RKO (cell line): ENCODE data around the gene PRPF39.
"Not testable (repeated sequence)": the region's sequence is repeated elsewhere in the genome, so short reads cannot be mapped to it uniquely, and the experiment has no call there.

Source experiments
- DNase-seq: peaks from one replicate; pipeline ENCODE4 v3.0.0-alpha.2; 2016; ENCODE audit warnings: low spot score

Gene PRPF39

GRCh38 chr14:45083976-45084722 lies at the start of gene PRPF39:
PRPF39 (plus strand) TSS chr14:45084116; CDS start chr14:45095240, 11,124 bp downstream.
- DNase-seq: peak; percentile 93

DNA sequence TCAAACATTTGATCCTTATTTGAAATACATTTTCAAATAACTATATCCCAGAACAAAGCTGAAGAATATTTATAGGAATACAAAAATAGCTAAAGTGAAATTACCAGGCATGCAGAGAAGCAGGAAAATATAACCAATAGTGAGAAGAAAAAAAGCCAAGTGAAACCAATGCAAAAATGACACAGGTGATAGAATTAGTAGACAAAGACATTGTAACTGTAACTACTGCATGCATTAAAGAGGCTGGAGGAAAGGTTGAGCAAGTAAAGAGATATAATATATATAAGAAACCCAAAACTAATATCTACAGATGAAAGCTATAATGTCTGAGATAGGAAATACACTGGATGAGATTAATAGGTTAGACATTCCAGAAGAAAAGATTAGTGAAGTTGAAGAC lies 49.2 kb upstream of the PRPF39 start:
- no peak for DNase-seq

- no peak for DNase-seq
These were observed 45.7 kb upstream of the PRPF39 start for GRCh38 chr14:45038256-45038655.

DNA sequence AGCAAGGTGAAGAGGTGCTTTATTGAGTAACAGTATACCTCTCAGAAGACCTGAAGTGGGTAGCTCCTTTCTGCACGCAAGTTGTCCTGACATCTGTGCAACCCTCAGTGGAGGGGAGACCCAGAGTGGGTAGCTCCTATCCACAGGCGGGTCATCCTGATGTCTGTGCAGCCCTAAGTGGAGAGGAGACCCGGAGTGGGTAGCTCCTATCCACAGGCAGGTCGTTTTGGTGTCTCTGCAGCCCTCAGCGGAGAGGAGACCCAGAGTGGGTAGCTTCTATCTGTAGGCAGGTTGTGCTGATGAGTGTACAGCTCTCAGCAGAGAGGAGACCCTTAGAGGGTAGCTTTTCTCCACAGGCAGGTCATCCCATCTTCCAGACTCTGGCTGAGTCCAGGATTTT lies 45.1 kb upstream of the PRPF39 start:
- DNase-seq: no peak

- no peak for DNase-seq
These were observed 44.5 kb upstream of the PRPF39 start for GRCh38 chr14:45039390-45039789.

DNA sequence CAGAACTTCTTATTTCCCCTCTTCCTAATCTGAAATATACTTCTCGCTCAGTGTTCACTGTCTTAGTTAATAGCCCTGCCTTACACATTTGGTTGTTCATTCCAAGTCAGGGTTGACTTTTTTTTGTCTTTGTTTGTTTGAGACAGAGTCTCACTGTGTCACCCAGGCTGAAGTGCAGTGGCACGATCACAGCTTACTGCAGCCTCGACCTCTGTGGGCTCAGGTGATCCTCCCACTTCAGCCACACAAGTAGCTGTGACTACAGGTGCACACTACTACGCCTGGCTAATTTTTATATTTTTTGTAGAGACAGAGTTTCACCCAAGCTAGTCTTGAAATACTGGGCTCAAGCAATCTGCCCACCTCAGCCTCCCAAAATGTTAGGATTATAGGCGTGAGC lies 42.3 kb upstream of the PRPF39 start:
- DNase-seq: no peak

DNA sequence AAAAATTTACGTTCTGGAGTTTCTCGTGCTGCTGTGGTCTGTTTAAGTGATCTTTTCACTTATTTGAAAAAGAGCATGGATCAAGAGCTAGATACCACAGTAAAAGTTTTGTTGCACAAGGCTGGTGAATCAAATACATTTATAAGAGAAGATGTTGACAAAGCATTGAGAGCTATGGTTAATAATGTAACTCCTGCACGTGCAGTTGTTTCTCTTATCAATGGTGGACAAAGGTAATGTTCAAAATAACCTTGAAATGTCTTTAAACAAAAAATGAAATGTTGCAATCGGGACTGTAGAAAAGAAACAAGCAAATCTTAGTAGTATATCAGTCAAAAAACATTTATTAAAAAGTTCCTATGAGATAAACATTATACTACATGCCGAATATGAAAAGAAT lies 39.3 kb upstream of the PRPF39 start:
- no peak for DNase-seq

DNA sequence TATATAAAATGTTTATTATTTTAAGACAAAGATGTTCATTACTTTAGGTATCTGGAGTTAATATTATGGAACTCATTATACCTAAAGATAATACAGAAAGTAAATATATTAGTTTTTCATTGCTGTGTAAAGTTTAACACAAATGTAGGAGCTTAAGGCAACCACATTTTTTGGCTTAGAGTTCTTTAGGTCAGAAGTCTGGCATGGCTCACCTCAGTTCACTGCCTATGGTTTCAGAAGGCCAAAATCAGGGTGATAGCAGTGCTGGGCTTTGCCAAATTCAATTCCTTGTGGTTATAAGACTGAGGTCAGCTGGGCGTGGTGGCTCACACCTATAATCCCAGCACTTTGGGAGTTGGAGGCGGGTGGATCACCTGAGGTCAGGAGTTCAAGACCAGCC lies 35.5 kb upstream of the PRPF39 start:
- DNase-seq: no peak

GRCh38 chr14:45051180-45051579 lies 32.7 kb upstream of the PRPF39 start:
- DNase-seq: no peak

DNA sequence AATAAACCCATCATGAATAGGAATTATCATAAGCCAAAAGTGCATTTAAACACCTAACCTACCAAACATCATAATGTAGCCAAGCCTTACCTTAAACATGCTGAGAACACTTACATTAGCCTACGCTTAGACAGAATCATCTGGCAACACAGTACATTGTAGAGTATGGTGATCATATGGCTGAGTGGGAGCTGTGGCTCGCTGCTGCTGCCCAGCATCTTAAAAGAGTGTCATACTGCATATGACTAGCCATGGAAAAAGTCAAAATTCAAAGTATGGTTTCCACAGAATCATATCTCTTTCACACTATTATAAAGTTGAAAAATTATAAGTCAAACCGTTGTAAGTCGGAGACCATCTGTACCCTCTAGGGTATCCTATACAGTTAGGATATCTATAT lies 32.0 kb upstream of the PRPF39 start:
- DNase-seq: no peak

DNA sequence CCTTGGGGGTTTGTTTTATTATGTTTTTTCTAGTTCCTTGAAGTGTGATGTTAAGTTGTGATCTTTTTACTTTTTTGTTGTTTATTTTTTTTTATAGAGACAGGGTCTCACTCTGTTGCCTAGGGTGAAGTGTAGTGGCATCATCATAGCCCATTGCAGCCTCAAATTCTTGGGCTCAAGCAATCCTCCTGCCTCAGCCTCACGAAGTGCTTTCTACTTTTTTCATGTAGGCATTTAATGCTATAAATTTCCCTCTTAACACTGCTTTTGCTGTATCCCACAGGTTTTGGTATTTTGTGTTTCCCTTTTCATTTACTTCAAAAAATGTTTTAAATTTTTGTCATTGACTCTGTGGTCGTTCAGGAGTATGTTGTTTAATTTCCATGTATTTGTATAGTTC lies 26.6 kb upstream of the PRPF39 start:
- DNase-seq: no peak

- no peak for DNase-seq
These were observed 26.0 kb upstream of the PRPF39 start for GRCh38 chr14:45057881-45058364.

DNA sequence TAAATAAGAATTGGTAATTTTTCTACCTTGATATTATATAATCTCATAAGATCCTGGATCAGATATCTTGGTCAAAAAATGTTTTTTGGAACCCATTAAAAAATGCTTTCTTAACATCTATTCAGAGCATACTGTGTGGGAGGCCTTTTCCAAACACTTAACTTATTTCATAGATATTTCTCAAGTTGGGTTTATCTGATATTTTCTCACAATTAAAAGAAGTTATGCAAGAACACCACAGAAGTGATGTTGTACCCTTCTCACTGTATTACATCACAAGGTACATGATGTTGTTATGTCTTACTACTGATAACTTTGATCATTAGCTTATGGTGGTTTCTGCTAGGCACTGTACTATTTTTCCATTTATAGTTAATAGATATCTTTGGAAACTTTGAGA lies 23.4 kb upstream of the PRPF39 start:
- no peak for DNase-seq

GRCh38 chr14:45065540-45065939 lies 18.4 kb upstream of the PRPF39 start:
- DNase-seq: no peak

DNA sequence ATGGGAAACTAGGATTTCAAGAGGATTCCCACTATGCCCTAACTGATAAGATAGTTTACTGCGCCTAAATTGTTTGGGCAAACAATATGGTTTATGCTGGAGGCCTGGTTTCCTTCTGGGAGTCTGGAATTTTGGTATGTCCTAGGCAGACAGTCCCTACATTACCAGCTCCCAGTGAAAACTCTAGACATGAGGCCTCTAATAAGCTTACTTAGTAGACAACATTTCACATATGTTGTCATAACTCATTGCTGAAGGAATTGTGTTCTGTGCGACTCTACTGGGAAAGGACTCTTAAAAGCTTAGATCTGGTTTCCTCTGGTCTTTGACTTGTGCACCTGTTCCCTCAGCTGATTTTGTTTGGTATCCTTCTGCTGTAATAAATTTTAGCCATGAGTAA lies 18.0 kb upstream of the PRPF39 start:
- no peak for DNase-seq

GRCh38 chr14:45066667-45067066 lies 17.2 kb upstream of the PRPF39 start:
- DNase-seq: no peak

DNA sequence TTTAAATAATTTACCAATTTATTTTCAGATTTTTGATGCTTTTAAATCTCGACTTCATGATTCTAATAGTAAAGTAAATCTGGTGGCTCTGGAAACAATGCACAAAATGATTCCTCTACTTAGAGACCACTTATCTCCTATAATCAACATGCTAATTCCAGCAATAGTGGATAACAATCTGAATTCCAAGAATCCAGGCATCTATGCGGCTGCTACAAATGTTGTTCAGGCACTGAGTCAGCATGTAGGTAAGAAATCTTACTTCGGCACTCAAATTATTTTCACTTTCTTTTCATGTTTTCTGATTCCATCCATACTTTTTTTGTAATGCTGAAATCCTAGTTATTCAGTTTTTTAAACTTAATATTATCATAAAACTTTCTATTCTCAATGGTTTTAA lies 15.5 kb upstream of the PRPF39 start:
- no peak for DNase-seq

DNA sequence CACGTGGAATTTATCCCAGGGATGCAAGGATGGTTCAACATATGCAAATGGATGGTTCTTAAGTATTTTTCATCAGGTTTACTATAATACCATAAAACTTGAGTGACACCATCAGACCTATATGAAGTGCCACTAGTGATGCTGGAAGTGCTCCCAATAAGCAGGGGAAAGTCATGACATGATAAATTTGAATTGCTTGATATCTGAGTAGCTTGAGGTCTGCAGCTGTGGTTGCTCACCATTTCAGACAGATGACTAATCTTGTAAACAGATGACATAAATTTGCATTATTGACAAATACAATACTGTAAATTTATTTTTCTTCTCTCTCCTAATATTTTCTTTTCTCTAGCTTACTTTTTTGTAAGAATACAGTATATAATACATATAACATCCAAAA lies 13.7 kb upstream of the PRPF39 start:
- DNase-seq: peak; percentile 53

GRCh38 chr14:45072126-45072525 lies 11.8 kb upstream of the PRPF39 start:
- no peak for DNase-seq

DNA sequence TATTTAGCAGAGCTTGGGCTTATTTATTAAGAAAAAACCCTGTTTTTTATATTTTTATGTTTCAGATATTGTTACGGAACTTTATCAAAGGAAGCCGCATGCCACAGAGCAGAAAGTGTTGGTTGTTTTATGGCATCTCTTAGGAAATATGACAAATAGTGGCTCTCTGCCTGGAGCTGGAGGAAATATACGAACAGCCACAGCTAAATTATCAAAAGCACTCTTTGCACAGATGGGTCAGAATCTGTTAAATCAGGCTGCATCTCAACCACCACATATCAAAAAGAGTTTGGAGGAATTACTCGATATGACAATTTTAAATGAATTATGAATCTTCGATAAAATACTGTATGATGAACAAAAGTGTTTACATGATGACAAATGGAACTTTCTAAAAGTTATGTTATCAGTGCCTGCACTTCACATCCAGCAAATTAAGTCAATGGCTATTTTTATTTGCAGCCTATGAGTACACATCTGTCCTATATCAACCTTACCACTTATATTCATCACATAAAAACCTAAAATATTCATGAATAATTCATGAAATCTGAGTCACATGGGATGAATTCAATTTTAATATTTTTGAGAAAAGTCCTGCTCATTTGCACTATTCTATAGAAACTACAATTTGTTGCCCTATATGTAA lies 10.6 kb upstream of the PRPF39 start:
- DNase-seq: no peak

- no peak for DNase-seq
These were observed 5.6 kb upstream of the PRPF39 start for GRCh38 chr14:45078323-45078722.

DNA sequence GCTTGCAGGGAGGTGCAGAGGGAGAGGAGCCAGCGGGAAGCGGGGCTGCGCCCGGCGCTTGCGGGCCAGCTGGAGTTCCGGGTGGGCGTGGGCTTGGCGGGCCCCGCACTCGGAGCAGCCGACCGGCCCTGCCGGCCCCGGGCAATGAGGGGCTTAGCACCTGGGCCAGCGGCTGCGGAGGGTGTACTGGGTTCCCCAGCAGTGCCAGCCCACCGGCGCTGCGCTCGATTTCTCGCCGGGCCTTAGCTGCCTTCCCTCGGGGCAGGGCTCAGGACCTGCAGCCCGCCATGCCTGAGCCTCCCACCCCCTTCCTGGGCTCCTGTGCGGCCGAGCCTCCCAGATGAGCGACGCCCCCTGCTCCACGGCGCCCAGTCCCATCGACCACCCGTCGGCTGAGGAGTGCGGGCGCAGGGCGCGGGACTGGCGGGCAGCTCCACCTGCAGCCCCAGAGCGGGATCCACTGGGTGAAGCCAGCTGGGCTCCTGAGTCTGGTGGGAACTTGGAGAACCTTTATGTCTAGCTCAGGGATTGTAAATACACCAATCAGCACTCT lies 3.4 kb upstream of the PRPF39 start:
- DNase-seq: not testable (repeated sequence)

- DNase-seq: not testable (repeated sequence)
These were observed 2.8 kb upstream of the PRPF39 start for GRCh38 chr14:45081096-45081495.
